ENCODE measurements around the gene MT1A.

Gene MT1A

DNA sequence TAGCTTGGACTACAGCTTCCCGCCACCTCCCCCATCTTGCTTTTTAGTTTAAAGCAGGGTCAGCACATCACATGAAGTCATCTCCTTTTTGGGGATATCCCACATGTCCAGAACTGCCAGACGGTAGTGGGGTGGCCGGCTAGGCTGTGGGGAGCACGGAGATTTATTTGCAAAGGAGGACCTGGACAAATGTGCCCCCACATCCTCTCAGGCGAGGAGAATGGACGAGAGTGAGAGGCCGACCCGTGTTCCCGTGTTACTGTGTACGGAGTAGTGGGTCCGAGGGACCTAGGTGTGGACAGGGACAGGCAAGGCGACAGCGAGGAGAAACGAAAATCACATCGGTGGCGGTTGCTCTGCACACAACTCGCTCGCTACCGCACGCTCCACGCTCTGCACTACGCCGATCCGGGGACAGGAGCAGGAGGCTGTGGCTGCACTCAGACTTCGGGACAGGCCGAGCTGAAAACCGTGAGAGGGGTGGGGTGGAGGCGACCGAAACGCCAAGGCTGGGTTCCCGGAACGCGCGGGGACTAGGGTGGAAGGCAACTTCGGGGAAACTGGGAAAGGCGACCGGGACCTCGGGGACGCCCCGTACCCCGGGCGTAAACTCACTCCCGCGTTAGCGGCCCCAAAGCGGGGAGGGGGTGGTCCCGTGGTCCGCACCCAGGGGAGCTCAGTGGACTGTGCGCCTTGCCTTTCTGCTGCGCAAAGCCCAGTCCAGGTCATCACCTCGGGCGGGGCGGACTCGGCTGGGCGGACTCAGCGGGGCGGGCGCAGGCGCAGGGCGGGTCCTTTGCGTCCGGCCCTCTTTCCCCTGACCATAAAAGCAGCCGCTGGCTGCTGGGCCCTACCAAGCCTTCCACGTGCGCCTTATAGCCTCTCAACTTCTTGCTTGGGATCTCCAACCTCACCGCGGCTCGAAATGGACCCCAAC is at the start of gene MT1A:
MT1A (plus strand) TSS at position 853 of the 937 bp plus-strand sequence; CDS start at position 926, 73 bp downstream.
- DNase-seq, result no peak

DNA sequence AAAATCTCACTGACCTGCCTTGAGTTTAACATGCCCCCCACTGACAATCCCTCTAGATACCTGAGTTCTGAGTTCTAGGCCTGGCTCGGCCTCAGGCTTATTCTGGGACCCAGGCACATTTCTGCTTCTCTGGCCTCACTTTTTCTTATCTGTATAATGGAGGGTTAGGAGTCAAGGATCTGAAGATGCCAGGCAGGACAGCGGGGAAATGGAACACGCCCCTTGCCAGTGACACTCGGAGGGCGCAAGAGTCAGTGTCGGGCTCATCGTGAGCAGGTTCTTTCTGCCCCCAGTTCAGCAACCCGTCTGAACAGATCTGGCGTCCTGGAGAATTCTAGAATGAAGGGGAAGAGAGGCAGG is 49.7 kb upstream of the MT1A start:
- no peak for DNase-seq

DNA sequence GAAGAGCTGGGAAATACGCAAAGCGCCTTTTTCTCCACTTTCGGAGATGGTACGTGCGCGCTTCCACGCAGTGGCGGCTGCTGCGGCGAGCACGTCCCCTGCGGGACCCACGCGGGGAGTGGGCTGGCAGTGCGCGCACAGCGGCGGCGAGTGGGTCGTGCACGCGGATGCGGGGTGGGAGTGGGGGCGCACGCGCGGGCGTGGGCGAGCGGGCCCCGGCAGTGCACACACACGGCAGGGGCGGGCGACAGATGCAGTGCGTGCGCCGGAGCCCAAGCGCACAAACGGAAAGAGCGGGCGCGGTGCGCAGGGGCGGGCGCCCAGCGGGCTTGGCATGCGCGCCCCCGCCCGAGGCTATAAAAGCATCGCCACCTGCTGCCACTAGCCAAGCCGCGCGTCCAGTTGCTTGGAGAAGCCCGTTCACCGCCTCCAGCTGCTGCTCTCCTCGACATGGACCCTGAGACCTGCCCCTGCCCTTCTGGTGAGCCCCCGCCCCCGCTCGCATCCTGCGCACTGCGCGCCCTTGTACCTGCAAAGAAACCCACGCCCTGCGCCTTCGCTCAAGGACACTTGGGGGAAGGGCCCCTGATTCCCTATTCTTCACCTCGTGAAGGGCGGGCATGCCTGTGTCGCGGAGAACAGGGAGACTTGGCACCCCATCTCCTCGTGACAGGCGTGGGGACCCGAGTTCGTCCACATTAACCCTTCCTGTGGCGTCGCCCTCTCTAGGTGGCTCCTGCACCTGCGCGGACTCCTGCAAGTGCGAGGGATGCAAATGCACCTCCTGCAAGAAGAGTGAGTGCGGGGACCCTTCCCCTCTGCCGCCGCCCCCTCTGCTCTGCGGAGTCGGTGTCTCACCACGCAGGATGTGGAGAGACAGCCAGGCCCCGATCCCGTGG is 49.1 kb upstream of the MT1A start, which contains the start of gene MT3:
MT3 (plus strand) TSS at position 388 of the 899 bp plus-strand sequence; CDS start at position 451, 63 bp downstream.
- DNase-seq, result no peak

- no peak for DNase-seq
These were observed 46.9 kb upstream of the MT1A start for GRCh38 chr16:56591377-56592060.

DNA sequence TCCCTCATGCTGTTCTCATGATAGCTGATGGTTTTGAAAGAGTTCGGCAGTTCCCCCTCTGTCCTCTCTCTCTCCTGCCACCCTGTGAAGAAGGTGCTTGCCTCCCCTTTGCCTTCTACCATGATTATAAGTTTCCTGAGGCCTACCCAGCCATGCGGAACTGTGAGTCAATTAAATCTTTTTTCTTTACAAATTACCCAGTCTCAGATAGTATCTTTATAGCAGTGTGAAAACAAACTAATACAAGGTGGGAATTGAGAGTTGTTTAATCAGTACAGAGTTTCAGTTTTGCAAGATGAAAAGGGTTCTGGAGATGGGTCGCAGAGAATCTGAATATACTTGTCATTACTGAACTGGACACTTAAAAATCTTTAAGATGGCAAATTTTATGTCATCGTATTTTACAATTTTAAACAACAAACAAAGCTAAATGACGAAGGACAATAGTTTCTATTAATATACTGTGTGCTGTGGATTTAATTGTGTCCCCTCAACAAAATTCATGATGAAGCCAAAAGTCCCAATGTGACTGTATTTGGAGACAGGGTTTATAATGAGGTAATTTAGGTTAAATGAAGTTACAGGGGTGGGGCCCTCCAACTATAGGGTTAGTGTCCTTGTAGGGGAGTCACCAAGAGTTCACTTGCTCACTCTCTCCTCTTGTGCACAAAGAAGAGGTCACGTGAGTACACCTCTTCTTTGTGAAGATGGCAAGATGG is 44.7 kb upstream of the MT1A start:
- DNase-seq, result no peak

DNA sequence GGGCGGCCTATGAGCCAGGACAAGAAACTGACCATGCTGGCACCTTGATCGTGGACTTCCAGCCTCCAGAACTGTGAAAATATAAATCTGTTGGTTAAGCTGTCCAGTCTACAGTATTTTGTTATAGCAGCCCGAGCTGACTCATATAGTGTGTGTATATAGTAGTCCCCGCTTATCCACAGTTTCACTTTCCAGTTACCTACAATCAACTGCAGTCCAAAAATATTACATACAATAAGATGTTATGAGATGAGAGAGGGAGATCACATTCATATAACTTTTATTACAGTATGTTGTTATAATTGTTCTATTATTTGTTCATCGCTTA is 44.2 kb upstream of the MT1A start:
- DNase-seq, result no peak

DNA sequence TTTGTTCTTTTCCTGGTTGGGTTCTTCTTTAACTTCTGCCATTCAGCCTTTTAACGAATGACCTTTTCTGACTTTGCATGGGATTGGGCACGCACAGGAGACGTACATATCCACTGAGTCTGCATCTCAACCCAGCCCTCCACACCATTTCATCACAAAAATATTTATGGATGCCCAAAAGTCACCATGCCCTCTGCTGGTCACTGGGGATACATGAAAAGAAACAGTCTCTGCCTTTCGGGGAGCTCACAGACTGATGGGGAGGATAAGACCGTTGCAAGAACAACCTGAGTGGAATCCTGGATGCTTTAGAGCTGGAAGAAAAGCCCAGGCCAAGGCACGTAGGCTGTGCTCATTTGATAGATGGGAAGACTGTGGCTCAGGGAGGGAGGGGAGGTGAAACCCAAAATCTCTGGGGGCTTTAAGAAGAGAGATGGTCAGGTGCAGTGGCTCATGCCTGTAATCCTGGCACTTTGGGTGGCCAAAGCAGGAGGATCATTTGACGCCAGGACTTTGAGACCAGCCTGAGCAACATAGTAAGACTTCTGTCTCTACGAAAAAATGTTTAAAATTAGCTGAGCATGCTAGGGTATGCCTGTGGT is 38.0 kb upstream of the MT1A start:
- DNase-seq, result no peak

DNA sequence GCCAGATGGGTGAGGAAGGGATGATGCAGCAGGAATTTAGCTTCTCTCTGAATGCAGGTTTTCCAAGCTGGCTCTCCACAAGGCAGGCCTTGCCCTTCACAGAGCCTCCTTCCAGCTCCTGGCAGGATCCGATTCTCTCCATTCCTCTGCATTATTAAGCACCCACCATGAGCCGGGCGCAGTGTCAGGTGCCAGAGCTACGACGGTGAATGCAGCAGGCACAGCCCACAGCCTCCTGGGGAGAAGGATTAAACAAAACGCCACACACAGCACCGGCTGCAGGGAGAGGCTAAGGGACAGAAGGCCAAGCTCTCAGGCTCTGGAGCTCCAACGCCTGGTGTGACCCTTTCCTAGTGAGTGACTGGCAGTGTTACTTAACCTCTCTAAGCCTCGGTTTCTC is 37.1 kb upstream of the MT1A start:
- no peak for DNase-seq

GRCh38 chr16:56603589-56603988 is 34.9 kb upstream of the MT1A start:
- no peak for DNase-seq

DNA sequence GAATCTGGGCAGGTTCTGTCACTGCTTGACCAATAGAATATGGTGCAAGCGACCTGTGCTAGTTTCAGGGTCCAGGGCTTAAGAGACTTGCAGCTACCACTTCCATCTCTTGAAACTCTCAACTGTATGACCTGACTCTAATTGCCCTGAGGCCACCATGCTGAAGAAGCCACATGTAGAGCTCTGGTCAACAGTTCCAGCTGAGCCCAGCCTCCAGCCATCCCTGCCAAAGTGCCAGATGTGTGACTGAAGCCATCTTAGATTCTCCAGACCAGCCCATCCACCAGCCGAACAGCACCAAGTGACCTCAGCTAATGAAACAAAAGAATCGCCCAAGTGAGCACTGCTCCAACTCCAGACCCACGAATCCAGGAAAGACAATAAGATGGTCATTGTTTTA is 33.5 kb upstream of the MT1A start:
- DNase-seq, result no peak

- no peak for DNase-seq
These were observed 33.0 kb upstream of the MT1A start for GRCh38 chr16:56605475-56605874.

DNA sequence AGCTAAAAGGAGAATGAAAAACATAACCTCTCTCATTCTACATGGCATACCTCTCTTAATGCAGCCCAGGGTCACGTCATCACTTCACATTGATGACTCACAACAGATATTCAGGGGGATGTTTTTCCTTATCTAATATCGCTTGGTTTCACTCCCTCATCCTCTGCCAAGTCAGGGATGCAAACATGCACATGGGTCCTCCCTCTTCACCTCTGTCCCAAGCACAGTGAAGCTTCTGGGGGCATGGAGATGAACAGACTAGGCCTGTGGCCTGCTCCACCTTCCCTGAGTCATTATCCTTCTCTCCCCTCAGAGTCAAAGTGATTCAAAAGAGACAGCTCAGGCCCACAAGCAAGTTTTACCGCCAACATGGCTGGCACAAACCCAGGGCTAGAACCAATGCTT is 32.4 kb upstream of the MT1A start:
- no peak for DNase-seq

GRCh38 chr16:56606476-56607108 is 31.9 kb upstream of the MT1A start:
- DNase-seq, result no peak

DNA sequence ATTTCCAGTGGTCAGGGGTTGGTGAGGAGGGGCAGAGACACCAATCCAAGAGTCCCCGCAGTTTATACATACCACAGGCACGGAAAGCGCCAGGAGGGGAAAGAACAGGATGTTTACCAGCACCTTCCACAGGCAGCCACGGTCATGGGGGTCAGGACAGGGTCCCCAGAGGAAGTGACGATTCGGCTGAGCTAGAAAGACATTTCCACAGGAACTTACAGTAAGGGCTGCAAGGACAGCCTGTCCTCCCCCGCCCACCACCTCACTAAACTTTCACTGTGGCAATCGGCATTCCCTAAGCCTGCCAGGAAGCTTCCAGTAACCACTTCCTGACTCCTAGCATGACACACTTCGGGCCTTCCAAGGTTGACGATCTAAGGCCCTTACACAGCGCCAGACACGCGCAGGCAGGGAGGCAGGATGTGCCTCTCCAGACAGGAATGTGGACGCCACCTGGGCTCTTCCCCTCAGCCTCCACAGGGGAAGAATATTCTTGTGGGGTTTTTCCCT is 31.3 kb upstream of the MT1A start:
- no peak for DNase-seq

DNA sequence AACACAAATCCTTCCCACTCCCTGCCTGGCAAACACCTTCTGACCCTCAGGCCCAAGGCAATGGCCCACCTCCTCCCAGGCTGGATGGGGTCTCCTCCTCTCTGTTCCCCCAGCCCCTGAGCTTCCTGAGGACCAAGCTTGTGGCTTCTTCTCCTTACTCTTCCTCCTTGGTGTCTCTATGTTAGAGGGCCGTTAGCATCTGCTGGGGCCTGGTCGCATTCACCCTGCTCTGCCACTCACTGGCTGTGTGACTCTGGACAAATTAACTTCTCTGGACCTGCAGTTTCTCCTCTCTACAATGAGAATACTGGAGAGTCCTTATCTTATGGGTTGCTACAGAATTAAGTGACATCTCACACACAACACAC is 30.8 kb upstream of the MT1A start:
- no peak for DNase-seq

GRCh38 chr16:56608043-56608875 is 30.2 kb upstream of the MT1A start, which contains the start of gene MT2A:
TSS of gene MT2A (plus strand) at chr16:56608584. CDS start at chr16:56608656, 72 bp downstream.
- DNase-seq, result peak; percentile 69

GRCh38 chr16:56608876-56609462 is 29.5 kb upstream of the MT1A start:
- DNase-seq, result no peak

- DNase-seq, result no peak
These were observed 29.0 kb upstream of the MT1A start for GRCh38 chr16:56609463-56609921.

DNA sequence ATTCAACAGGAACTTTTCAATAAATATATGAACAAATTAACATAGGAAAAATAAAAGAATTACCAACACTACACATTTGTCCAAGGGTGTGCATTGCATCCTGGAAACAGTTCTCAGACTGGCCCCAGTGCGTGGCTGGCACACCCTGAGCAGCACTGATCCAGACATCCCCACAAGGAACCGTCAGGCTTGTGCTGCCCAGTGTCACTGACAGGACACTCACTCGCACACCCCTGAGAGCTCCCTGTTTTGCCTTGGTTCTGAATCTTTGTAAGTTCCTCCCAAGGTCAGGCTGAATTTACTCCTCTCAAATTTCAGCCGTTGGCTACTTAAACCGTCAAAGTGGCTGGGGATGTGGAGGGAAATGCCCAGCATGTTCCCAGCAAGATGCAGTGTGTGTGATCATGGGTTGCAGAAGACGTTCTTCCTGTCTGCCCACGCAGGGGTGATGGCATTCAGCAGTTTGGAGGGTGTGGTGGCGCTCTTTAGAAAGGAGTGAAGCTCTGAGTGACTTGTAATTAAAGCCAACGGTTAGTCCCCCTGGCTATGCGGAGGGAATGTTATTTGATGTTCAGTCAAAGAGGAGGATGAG is 28.4 kb upstream of the MT1A start:
- no peak for DNase-seq
